Prostate gland (tissue), 2 donors: Measurements from ENCODE around the gene YPEL4. TPM values are rescaled to one million over a fixed set of nuclear protein-coding genes. Genes with fewer than 3 reads are reported as not detected.

ENCODE experiments used
- DNase-seq: peaks from one replicate; pipeline ENCODE4 v3.0.0-alpha.2; 2019; ENCODE audit warnings: low spot score
- H3K27ac ChIP-seq, 2 donors: fragments of 200-600 bp; sonication (generic); 2 replicates each; pipeline ENCODE4 v1.5.1; 2017 to 2019
- H3K27me3 ChIP-seq: fragments of 200-600 bp; sonication (generic); replicated peaks from 2 replicates; pipeline ENCODE4 v1.5.1; 2019; ENCODE audit not compliant: insufficient read depth
- H3K36me3 ChIP-seq, 2 donors: fragments of 200-600 bp; sonication (generic); 1 replicate in 1 of 2; 2 replicates in 1 of 2; pipeline versions ENCODE4 v1.5.1 to v1.8.1; 2017 to 2019
- H3K4me1 ChIP-seq: fragments of 200-600 bp; sonication (generic); replicated peaks from 2 replicates; pipeline ENCODE4 v1.5.1; 2019
- H3K4me3 ChIP-seq, 2 donors: fragments of 200-600 bp; sonication (generic); 2 replicates each; pipeline ENCODE4 v1.5.1; 2017 to 2019
- H3K9me3 ChIP-seq: fragments of 200-600 bp; sonication (generic); 2 replicates; pipeline ENCODE4 v1.5.1; 2017
- POLR2A ChIP-seq: fragments of 450-650 bp; IDR thresholded peaks from one replicate; pipeline ENCODE4 v1.6.1; 2016; ENCODE audit warnings: antibody characterized with exemption, mild to moderate bottlenecking
- POLR2AphosphoS5 ChIP-seq: sonication (generic); formaldehyde crosslinking; IDR thresholded peaks from one replicate; pipeline ENCODE4 v1.6.1; 2017; ENCODE audit warnings: antibody characterized with exemption
- WGBS: methylation state at CpG from one replicate; pipeline ENCODE4 v1.1.5; 2018; 5-methylcytosine and 5-hydroxymethylcytosine counted together
- intact Hi-C: fragments of 100-400 bp; cut with DNase I; formaldehyde crosslinking; loops from one replicate; pipeline ENCODE4 v1.14.2; 2022
- total RNA-seq, 2 donors: library from RNA; depleted of rRNA; stranded (reverse); fragments of >200 nt; gene quantifications; one replicate each; pipeline ENCODE4 v1.1.0, GENCODE V29; 2016
- TF ChIP-seq, protein P1 (sequence below), 4 experiments: fragments of 200-600 bp in 2 of 4; fragments of 450-650 bp in 2 of 4; sonication (generic) in 2 of 4; IDR thresholded peaks; 1 replicate in 3 of 4; 2 replicates in 1 of 4; pipeline ENCODE4 v1.5.1; 2016 to 2019; ENCODE audit warnings: antibody characterized with exemption in 4 of 4, mild to moderate bottlenecking in 2 of 4, moderate library complexity in 2 of 4

The YPEL4 gene
- total RNA-seq, 2 donors from 2014 or later: 0.46 to 3.6 TPM

DNA sequence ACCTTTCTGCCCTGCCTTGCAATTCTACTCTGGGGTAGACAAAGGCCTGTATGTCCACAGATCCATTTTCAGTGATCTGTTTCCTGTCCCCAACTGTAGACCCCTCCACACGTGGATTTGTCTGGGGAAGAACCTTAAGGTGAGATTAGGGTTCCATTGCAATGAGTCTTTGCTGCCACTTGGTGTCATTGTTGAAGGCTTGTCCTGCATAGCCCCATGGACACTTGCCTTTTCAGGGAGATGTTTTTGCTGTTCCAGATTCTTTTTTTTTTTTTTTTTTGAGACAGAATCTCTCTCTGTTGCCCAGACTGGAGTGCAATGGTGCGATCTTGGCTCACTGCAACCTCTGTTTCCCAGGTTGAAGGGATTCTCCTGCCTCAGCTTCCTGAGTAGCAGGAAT is 30.4 kb downstream of the YPEL4 start:
- WGBS: 78% methylated on average over 2 of the region's 2 CpGs
- Histone ChIP-seq H3K9me3 (no peaks in the 10 kb centered on the region), H3K36me3 (no peaks in the 10 kb centered on the region), H3K27ac (no peak overlapping the region), H3K4me1 (no peaks in the 10 kb centered on the region), H3K27me3 (no peaks in the 10 kb centered on the region), H3K4me3 (no peak overlapping the region)
- no peak for TF ChIP-seq POLR2AphosphoS5
- TF ChIP-seq, protein P1, sequence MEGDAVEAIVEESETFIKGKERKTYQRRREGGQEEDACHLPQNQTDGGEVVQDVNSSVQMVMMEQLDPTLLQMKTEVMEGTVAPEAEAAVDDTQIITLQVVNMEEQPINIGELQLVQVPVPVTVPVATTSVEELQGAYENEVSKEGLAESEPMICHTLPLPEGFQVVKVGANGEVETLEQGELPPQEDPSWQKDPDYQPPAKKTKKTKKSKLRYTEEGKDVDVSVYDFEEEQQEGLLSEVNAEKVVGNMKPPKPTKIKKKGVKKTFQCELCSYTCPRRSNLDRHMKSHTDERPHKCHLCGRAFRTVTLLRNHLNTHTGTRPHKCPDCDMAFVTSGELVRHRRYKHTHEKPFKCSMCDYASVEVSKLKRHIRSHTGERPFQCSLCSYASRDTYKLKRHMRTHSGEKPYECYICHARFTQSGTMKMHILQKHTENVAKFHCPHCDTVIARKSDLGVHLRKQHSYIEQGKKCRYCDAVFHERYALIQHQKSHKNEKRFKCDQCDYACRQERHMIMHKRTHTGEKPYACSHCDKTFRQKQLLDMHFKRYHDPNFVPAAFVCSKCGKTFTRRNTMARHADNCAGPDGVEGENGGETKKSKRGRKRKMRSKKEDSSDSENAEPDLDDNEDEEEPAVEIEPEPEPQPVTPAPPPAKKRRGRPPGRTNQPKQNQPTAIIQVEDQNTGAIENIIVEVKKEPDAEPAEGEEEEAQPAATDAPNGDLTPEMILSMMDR (IDR thresholded peaks at IDR 0.05): no peak
- TF ChIP-seq POLR2A: no peak
- no peak for DNase-seq
- intact Hi-C loops: no loop called here

DNA sequence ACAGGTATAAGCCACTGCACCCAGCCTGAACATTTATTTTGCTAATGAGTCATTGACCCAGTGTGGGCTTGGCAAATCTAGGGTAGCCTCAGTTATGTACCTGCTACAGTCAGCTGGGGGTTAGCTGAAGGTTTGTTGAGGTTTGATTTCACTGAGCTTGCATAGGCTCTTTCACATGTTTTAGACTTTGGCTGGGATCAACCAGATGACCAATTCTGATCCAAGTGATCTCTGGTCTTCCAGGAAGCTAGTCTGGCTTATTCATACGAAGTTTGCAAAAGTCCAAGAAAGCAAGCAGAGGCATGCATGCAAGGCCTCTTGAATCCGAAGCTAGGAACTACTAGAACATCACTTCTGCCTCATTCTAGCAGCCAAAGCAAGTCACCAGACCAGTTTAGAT is 31.3 kb downstream of the YPEL4 start:
- no peaks in the 10 kb centered on the region for H3K36me3 ChIP-seq
- H3K9me3 ChIP-seq: no peaks in the 10 kb centered on the region
- H3K4me3 ChIP-seq: no peak overlapping the region
- WGBS: 30% methylated on average over 2 of the region's 2 CpGs
- H3K27me3 ChIP-seq: no peaks in the 10 kb centered on the region
- TF ChIP-seq, protein P1 (IDR thresholded peaks at IDR 0.05): no peak
- TF ChIP-seq POLR2AphosphoS5 (no peak), POLR2A (no peak)
- H3K4me1 ChIP-seq: no peaks in the 10 kb centered on the region
- DNase-seq: no peak
- intact Hi-C loops: no loop called here
- no peak overlapping the region for H3K27ac ChIP-seq

DNA sequence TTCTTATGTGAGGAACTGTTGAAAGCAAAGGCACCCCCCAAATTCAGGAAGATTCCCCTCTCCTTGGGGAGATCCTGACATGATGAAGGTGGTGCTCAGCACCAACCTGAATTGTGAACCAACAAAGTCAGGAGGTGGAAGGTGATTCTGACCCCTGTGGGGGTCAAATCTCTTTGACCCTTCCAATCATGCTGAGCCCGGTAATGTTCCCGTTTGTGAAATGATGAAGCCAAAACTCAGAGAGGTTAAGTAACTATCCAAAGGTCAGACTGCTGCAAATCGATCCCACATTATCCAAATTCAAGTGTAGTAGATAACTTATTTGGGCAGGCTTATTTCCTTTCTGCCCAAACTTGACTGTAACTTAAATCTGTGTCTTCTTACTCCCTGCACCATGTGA is 33.1 kb downstream of the YPEL4 start:
- Histone ChIP-seq H3K36me3 (peaks cover 0 to 8% of the 10 kb centered on the region in 2 donors), H3K27ac (no peak overlapping the region), H3K27me3 (no peaks in the 10 kb centered on the region), H3K4me1 (no peaks in the 10 kb centered on the region), H3K9me3 (no peaks in the 10 kb centered on the region), H3K4me3 (no peak overlapping the region)
- intact Hi-C loops: no loop called here
- WGBS: 79% methylated on average over 3 of the region's 3 CpGs
- no peak for TF ChIP-seq POLR2A
- TF ChIP-seq, protein P1 (IDR thresholded peaks at IDR 0.05): no peak
- no peak for TF ChIP-seq POLR2AphosphoS5
- DNase-seq: no peak

DNA sequence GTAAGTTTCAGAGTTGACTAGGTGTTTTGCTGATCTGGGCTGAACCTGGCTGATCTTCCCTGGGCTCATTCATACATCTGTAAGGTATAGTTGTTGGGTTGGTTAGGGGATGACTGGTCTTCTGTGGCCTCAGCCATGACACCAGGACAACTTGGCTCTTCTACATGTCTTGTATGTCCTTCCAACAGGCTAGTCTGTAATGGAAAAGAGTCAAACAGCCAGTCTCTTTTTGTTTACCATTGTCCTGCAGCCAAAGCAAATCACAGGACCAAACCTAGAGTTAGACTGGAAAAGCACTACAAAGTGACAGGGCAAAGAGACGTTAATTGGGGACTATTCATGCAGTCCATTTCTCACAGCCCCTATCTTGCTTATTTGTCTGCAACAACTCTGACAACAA is 34.4 kb downstream of the YPEL4 start:
- Histone ChIP-seq H3K27me3 (no peaks in the 10 kb centered on the region), H3K36me3 (peaks cover 0 to 8% of the 10 kb centered on the region in 2 donors), H3K27ac (no peak overlapping the region), H3K4me1 (no peaks in the 10 kb centered on the region), H3K4me3 (no peak overlapping the region), H3K9me3 (no peaks in the 10 kb centered on the region)
- no peak for TF ChIP-seq POLR2A
- intact Hi-C loops: no loop called here
- 60% methylated on average over 1 of the region's 1 CpG for WGBS
- DNase-seq: no peak

DNA sequence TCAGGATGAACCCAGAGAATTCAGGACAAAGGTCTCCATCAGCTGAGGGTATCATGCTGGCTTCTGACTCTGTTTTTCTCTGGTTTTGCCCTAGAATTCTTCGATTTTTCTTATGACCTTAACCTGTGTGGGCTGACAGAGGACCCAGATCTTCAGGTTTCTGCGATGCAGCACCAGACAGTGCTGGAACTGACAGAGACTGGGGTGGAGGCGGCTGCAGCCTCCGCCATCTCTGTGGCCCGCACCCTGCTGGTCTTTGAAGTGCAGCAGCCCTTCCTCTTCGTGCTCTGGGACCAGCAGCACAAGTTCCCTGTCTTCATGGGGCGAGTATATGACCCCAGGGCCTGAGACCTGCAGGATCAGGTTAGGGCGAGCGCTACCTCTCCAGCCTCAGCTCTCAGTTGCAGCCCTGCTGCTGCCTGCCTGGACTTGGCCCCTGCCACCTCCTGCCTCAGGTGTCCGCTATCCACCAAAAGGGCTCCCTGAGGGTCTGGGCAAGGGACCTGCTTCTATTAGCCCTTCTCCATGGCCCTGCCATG is 35.4 kb downstream of the YPEL4 start:
- no peak for DNase-seq
- H3K4me3 ChIP-seq: no peak overlapping the region
- peaks cover 0 to 8% of the 10 kb centered on the region in 2 donors for H3K36me3 ChIP-seq
- intact Hi-C loops: no loop called here
- no peak overlapping the region for H3K27ac ChIP-seq
- no peaks in the 10 kb centered on the region for H3K9me3 ChIP-seq
- TF ChIP-seq POLR2AphosphoS5: no peak
- TF ChIP-seq, protein P1 (IDR thresholded peaks at IDR 0.05): no peak
- TF ChIP-seq POLR2A: no peak
- H3K4me1 ChIP-seq: no peaks in the 10 kb centered on the region
- WGBS: 79% methylated on average over 10 of the region's 10 CpGs
- H3K27me3 ChIP-seq: no peaks in the 10 kb centered on the region
